Tibial nerve (tissue), 4 donors: ENCODE measurements around the gene KHNYN. TPM values are rescaled to one million over a fixed set of nuclear protein-coding genes. Genes with fewer than 3 reads are reported as not detected.

Experiments
- DNase-seq, 2 donors: peaks; one replicate each; pipeline ENCODE4 v3.0.0-alpha.2; 2019; ENCODE audit warnings: low spot score in 2 of 2
- H3K27ac ChIP-seq, 4 donors: fragments of 200-600 bp; sonication (generic) in 3 of 4; one replicate each; pipeline ENCODE4 v1.5.1; 2017 to 2019; ENCODE audit warnings: mild to moderate bottlenecking in 1 of 4
- H3K27me3 ChIP-seq, 2 donors: fragments of 200-600 bp; sonication (generic) in 1 of 2; one replicate each; pipeline versions ENCODE4 v1.5.1 to v1.6.0; 2017 to 2019
- H3K36me3 ChIP-seq, 3 donors: fragments of 200-600 bp; sonication (generic); one replicate each; pipeline ENCODE4 v1.5.1; 2018 to 2019
- H3K4me1 ChIP-seq, 4 donors: fragments of 200-600 bp; sonication (generic) in 3 of 4; one replicate each; pipeline ENCODE4 v1.5.1; 2017 to 2019
- H3K4me3 ChIP-seq, 4 donors: fragments of 200-600 bp; sonication (generic) in 3 of 4; one replicate each; pipeline ENCODE4 v1.5.1; 2017 to 2019; ENCODE audit warnings: mild to moderate bottlenecking in 1 of 4, moderate library complexity in 1 of 4
- H3K9me3 ChIP-seq, 4 donors: fragments of 200-600 bp; sonication (generic) in 3 of 4; one replicate each; pipeline ENCODE4 v1.5.1; 2017 to 2019
- EP300 ChIP-seq, 2 donors: sonication (generic); formaldehyde crosslinking; IDR thresholded peaks; one replicate each; pipeline ENCODE4 v1.6.1; 2017; ENCODE audit warnings: antibody characterized with exemption in 2 of 2, mild to moderate bottlenecking in 1 of 2
- POLR2A ChIP-seq, 2 donors: fragments of 450-650 bp; IDR thresholded peaks; one replicate each; pipeline ENCODE4 v1.6.1; 2017; ENCODE audit warnings: antibody characterized with exemption in 2 of 2, mild to moderate bottlenecking in 2 of 2, moderate library complexity in 2 of 2
- WGBS, 2 donors: methylation state at CpG; one replicate each; pipeline ENCODE4 v1.1.5; 2018; 5-methylcytosine and 5-hydroxymethylcytosine counted together
- total RNA-seq, 4 donors: library from RNA; depleted of rRNA; stranded (reverse); fragments of >200 nt; gene quantifications; one replicate each; pipeline ENCODE4 v1.1.0, GENCODE V29; 2016
- TF ChIP-seq, protein P1 (sequence below), 5 experiments: fragments of 200-600 bp in 3 of 5; fragments of 450-650 bp in 2 of 5; sonication (generic) in 3 of 5; IDR thresholded peaks; one replicate each; pipeline ENCODE4 v1.5.1; 2016 to 2019; ENCODE audit warnings: antibody characterized with exemption in 5 of 5, mild to moderate bottlenecking in 3 of 5, moderate library complexity in 2 of 5

KHNYN gene
- total RNA-seq, 4 donors from 2014 or later, result 66.8 to 106 (median 84.5) TPM

DNA sequence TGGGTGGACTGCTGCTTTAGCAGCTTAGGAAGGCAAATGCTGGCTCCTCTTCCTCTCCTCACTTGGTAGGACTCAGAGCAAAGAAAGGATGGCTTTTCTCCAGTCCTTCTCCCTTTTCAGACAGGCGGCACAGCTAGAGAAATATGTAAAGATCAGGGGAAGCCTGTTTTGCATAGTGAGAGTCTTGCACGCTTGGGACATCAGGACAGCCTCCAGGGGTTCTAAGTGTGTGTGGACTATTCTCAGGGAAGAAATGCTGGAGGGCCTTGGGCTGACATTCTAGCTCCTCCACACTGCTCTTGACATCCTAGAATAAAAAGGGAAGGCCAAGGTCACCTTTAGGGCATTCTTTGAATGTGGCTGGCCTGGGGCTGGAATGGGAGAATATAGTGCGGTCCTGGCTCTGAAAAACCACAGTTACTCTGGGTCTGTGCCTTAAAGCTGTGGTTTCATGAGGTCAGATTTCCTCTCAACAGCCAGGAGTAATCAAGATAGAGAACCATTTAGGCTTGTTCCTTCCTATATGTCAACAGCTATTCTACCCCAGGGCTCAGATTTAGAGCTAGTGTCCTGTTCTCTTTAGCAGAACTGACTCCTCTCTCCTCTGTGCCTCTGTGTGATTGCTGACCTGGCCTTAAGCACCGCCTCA, 54.0 kb downstream of the KHNYN start:
- Histone ChIP-seq H3K4me3 (no peak overlapping the region), H3K27me3 (no peaks in the 10 kb centered on the region), H3K4me1 (no peaks in the 10 kb centered on the region), H3K36me3 (no peaks in the 10 kb centered on the region), H3K27ac (no peak overlapping the region), H3K9me3 (peaks cover 0 to 3% (median 0%) of the 10 kb centered on the region in 4 donors)
- WGBS, 2 donors, result 51 to 66% methylated on average over 4 of the region's 4 CpGs
- TF ChIP-seq, protein P1, sequence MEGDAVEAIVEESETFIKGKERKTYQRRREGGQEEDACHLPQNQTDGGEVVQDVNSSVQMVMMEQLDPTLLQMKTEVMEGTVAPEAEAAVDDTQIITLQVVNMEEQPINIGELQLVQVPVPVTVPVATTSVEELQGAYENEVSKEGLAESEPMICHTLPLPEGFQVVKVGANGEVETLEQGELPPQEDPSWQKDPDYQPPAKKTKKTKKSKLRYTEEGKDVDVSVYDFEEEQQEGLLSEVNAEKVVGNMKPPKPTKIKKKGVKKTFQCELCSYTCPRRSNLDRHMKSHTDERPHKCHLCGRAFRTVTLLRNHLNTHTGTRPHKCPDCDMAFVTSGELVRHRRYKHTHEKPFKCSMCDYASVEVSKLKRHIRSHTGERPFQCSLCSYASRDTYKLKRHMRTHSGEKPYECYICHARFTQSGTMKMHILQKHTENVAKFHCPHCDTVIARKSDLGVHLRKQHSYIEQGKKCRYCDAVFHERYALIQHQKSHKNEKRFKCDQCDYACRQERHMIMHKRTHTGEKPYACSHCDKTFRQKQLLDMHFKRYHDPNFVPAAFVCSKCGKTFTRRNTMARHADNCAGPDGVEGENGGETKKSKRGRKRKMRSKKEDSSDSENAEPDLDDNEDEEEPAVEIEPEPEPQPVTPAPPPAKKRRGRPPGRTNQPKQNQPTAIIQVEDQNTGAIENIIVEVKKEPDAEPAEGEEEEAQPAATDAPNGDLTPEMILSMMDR (IDR thresholded peaks at IDR 0.05), result no peak
- TF ChIP-seq EP300 (IDR thresholded peaks at IDR 0.05), result no peak
- no peak for TF ChIP-seq POLR2A (IDR thresholded peaks at IDR 0.05)
- no peak for DNase-seq

Other genes with a start within 250 kb of the KHNYN start
- 10 to 100 TPM; 19.4 to 88.5 (median 26.9) TPM for gene IPO4, start 241.1 kb upstream of the KHNYN start, total RNA-seq
- gene TM9SF1, start 234.5 kb upstream of the KHNYN start, total RNA-seq, result 10 to 100 TPM; 46.8 to 61.3 (median 54.6) TPM
- not detected for gene TSSK4, start 224.3 kb upstream of the KHNYN start, total RNA-seq
- gene CHMP4A, start 216.5 kb upstream of the KHNYN start, total RNA-seq, result 100 to 1,000 TPM in 1 of 4 donors, 10 to 100 TPM in 3; 43.9 to 118 (median 82.1) TPM
- 10 to 100 TPM; 16.5 to 48.3 (median 28.9) TPM for gene MDP1, start 213.9 kb upstream of the KHNYN start, total RNA-seq
- 100 to 1,000 TPM in 2 of 4 donors, 10 to 100 TPM in 2; 68.6 to 109 (median 98.3) TPM for gene NEDD8, start 197.6 kb upstream of the KHNYN start, total RNA-seq
- gene GMPR2, start 197.0 kb upstream of the KHNYN start, total RNA-seq, result 10 to 100 TPM; 46.5 to 63.4 (median 57.2) TPM
- gene TINF2, start 187.3 kb upstream of the KHNYN start, total RNA-seq, result 10 to 100 TPM; 53.9 to 66.4 (median 60.8) TPM
- gene TGM1, start 166.8 kb upstream of the KHNYN start, total RNA-seq, result 10 to 100 TPM; 13.5 to 53.5 (median 19.4) TPM
- gene RABGGTA, start 158.4 kb upstream of the KHNYN start, total RNA-seq, result 10 to 100 TPM; 36.5 to 68.4 (median 42.9) TPM
- 10 to 100 TPM; 15.7 to 43.5 (median 22.6) TPM for gene DHRS1, start 130.2 kb upstream of the KHNYN start, total RNA-seq
- gene NOP9, start 130.1 kb upstream of the KHNYN start, total RNA-seq, result 10 to 100 TPM; 17.0 to 24.9 (median 20.4) TPM
- 10 to 100 TPM in 3 of 4 donors, 1 to 10 TPM in 1; 9.4 to 34.5 (median 14.2) TPM for gene CIDEB, start 122.0 kb upstream of the KHNYN start, total RNA-seq
- gene LTB4R2, start 119.8 kb upstream of the KHNYN start, total RNA-seq, result 10 to 100 TPM; 15.5 to 31.5 (median 20.2) TPM
- gene LTB4R, start 118.5 kb upstream of the KHNYN start, total RNA-seq, result 10 to 100 TPM in 3 of 4 donors, 1 to 10 TPM in 1; 8.4 to 14.4 (median 11.8) TPM
- gene ADCY4, start 94.9 kb upstream of the KHNYN start, total RNA-seq, result 10 to 100 TPM; 32.0 to 68.1 (median 53.2) TPM
- gene RIPK3, start 90.0 kb upstream of the KHNYN start, total RNA-seq, result 1 to 10 TPM; 4.0 to 9.6 (median 9.0) TPM
- gene NFATC4, start 61.8 kb upstream of the KHNYN start, total RNA-seq, result 100 to 1,000 TPM in 2 of 4 donors, 10 to 100 TPM in 2; 58.6 to 132 (median 99.1) TPM
- gene NYNRIN, start 31.0 kb upstream of the KHNYN start, total RNA-seq, result 10 to 100 TPM; 17.4 to 24.7 (median 19.4) TPM
- gene CBLN3, start 286 bp upstream of the KHNYN start, total RNA-seq, result 1 to 10 TPM; 2.1 to 6.9 (median 5.1) TPM
- gene SDR39U1, start 12.8 kb downstream of the KHNYN start, total RNA-seq, result 10 to 100 TPM; 37.9 to 64.9 (median 60.8) TPM
- gene CMA1, start 78.3 kb downstream of the KHNYN start, total RNA-seq, result not detected
- gene CTSG, start 146.3 kb downstream of the KHNYN start, total RNA-seq, result 1 to 10 TPM in 3 of 4 donors, not detected in 1; 1.3 to 2.7 (median 2.5) TPM
- gene GZMH, start 179.7 kb downstream of the KHNYN start, total RNA-seq, result not detected
- 1 to 10 TPM in 1 of 4 donors, not detected in 3; 4.8 TPM for gene GZMB, start 204.2 kb downstream of the KHNYN start, total RNA-seq